Prostate gland (tissue), 2 donors: ENCODE results near the gene KREMEN1. TPM values are rescaled to one million over a fixed set of nuclear protein-coding genes. Genes with fewer than 3 reads are reported as not detected.

Experiments used
- DNase-seq: peaks from one replicate; pipeline ENCODE4 v3.0.0-alpha.2; 2019; ENCODE audit warnings: low spot score
- H3K27ac ChIP-seq, 2 donors: fragments of 200-600 bp; sonication (generic); 2 replicates each; pipeline ENCODE4 v1.5.1; 2017 to 2019
- H3K27me3 ChIP-seq: fragments of 200-600 bp; sonication (generic); replicated peaks from 2 replicates; pipeline ENCODE4 v1.5.1; 2019; ENCODE audit not compliant: insufficient read depth
- H3K36me3 ChIP-seq, 2 donors: fragments of 200-600 bp; sonication (generic); 1 replicate in 1 of 2; 2 replicates in 1 of 2; pipeline versions ENCODE4 v1.5.1 to v1.8.1; 2017 to 2019
- H3K4me1 ChIP-seq: fragments of 200-600 bp; sonication (generic); replicated peaks from 2 replicates; pipeline ENCODE4 v1.5.1; 2019
- H3K4me3 ChIP-seq, 2 donors: fragments of 200-600 bp; sonication (generic); 2 replicates each; pipeline ENCODE4 v1.5.1; 2017 to 2019
- H3K9me3 ChIP-seq: fragments of 200-600 bp; sonication (generic); 2 replicates; pipeline ENCODE4 v1.5.1; 2017
- POLR2A ChIP-seq: fragments of 450-650 bp; IDR thresholded peaks from one replicate; pipeline ENCODE4 v1.6.1; 2016; ENCODE audit warnings: antibody characterized with exemption, mild to moderate bottlenecking
- POLR2AphosphoS5 ChIP-seq: sonication (generic); formaldehyde crosslinking; IDR thresholded peaks from one replicate; pipeline ENCODE4 v1.6.1; 2017; ENCODE audit warnings: antibody characterized with exemption
- WGBS: methylation state at CpG from one replicate; pipeline ENCODE4 v1.1.5; 2018; 5-methylcytosine and 5-hydroxymethylcytosine counted together
- intact Hi-C: fragments of 100-400 bp; cut with DNase I; formaldehyde crosslinking; loops from one replicate; pipeline ENCODE4 v1.14.2; 2022
- total RNA-seq, 2 donors: library from RNA; depleted of rRNA; stranded (reverse); fragments of >200 nt; gene quantifications; one replicate each; pipeline ENCODE4 v1.1.0, GENCODE V29; 2016
- TF ChIP-seq, protein P1 (sequence below), 4 experiments: fragments of 200-600 bp in 2 of 4; fragments of 450-650 bp in 2 of 4; sonication (generic) in 2 of 4; IDR thresholded peaks; 1 replicate in 3 of 4; 2 replicates in 1 of 4; pipeline ENCODE4 v1.5.1; 2016 to 2019; ENCODE audit warnings: antibody characterized with exemption in 4 of 4, mild to moderate bottlenecking in 2 of 4, moderate library complexity in 2 of 4

Gene KREMEN1
- total RNA-seq, 2 donors from 2014 or later, result 19.3 to 49.0 TPM

- 78% methylated on average over 9 of the region's 9 CpGs for WGBS
- H3K27ac ChIP-seq, result peak overlapping the region; percentile 74 to 83
- peaks cover 5% of the 10 kb centered on the region for H3K4me1 ChIP-seq
- H3K9me3 ChIP-seq, result no peaks in the 10 kb centered on the region
- H3K27me3 ChIP-seq, result no peaks in the 10 kb centered on the region
- intact Hi-C loops, result no loop called here
- H3K36me3 ChIP-seq, result no peaks in the 10 kb centered on the region
- TF ChIP-seq, protein P1, sequence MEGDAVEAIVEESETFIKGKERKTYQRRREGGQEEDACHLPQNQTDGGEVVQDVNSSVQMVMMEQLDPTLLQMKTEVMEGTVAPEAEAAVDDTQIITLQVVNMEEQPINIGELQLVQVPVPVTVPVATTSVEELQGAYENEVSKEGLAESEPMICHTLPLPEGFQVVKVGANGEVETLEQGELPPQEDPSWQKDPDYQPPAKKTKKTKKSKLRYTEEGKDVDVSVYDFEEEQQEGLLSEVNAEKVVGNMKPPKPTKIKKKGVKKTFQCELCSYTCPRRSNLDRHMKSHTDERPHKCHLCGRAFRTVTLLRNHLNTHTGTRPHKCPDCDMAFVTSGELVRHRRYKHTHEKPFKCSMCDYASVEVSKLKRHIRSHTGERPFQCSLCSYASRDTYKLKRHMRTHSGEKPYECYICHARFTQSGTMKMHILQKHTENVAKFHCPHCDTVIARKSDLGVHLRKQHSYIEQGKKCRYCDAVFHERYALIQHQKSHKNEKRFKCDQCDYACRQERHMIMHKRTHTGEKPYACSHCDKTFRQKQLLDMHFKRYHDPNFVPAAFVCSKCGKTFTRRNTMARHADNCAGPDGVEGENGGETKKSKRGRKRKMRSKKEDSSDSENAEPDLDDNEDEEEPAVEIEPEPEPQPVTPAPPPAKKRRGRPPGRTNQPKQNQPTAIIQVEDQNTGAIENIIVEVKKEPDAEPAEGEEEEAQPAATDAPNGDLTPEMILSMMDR (IDR thresholded peaks at IDR 0.05), result no peak
- no peak for TF ChIP-seq POLR2A
- no peak for TF ChIP-seq POLR2AphosphoS5
- H3K4me3 ChIP-seq, result no peak overlapping the region
- DNase-seq, result no peak
Measured at GRCh38 chr22:29029202-29030000, 43.4 kb upstream of the KREMEN1 start.

GRCh38 chr22:29030016-29030617, 42.7 kb upstream of the KREMEN1 start:
- H3K4me3 ChIP-seq, result peak overlapping the region; percentile 34 to 35
- DNase-seq, result no peak

DNA sequence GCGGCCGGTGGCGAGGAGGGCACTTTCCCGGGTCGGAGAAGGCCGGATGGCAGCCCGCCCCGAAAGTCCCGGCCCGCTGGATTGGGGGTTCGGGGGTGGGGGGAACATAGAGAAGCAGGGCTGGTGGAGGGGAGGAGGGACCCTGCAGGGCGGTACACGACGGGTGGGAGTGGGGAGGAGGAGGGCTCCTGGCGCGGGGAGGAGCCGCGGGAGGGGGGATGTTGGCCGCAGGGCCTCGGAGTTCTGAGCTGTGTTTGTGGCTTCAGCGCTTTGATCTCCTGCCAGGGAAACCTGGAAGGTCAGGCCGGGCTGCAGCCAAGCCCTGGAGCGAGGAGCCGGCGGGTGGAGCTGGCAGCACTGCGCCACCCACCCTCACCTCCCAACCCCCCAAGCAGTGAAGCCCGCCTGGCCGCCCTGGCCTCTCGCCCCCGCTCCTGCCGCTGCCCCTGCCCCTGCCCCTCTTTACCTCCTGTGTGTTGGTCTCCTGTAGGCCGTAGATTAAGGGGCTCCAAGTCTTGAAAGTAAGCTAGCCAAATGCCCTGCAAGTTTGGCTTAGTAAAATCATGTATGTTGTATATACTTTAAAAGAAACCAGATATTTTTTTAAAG, 42.1 kb upstream of the KREMEN1 start:
- TF ChIP-seq, protein P1 (IDR thresholded peaks at IDR 0.05), result no peak
- peak; percentile 23 for TF ChIP-seq POLR2AphosphoS5
- no peaks in the 10 kb centered on the region for H3K27me3 ChIP-seq
- H3K4me3 ChIP-seq, result peak overlapping the region; percentile 34 to 35
- DNase-seq, result peak; percentile 77
- no peaks in the 10 kb centered on the region for H3K36me3 ChIP-seq
- intact Hi-C loops, result loop anchor here (5.0 to 10.0 kb wide), 3 partner anchors 43 to 426 kb away; partner anchors contain the start of gene ZNRF3
- 4% methylated on average over 32 of the region's 32 CpGs for WGBS
- H3K9me3 ChIP-seq, result no peaks in the 10 kb centered on the region
- H3K4me1 ChIP-seq, result peaks cover 5% of the 10 kb centered on the region
- H3K27ac ChIP-seq, result peak overlapping the region; percentile 74 to 83

More at GRCh38 chr22:29030016-29030617, 42.7 kb upstream of the KREMEN1 start:
- peak overlapping the region; percentile 74 to 83 for H3K27ac ChIP-seq
- TF ChIP-seq, protein P1 (IDR thresholded peaks at IDR 0.05), result peak in 3 of 4 experiments; percentile 14 to 31 (median 14)
- TF ChIP-seq POLR2AphosphoS5 (peak; percentile 28), POLR2A (no peak)
- H3K36me3 ChIP-seq, result no peaks in the 10 kb centered on the region
- no peaks in the 10 kb centered on the region for H3K27me3 ChIP-seq
- H3K9me3 ChIP-seq, result no peaks in the 10 kb centered on the region
- peaks cover 5% of the 10 kb centered on the region for H3K4me1 ChIP-seq
- 10% methylated on average over 20 of the region's 20 CpGs for WGBS
- intact Hi-C loops, result loop anchor here (5.0 to 10.0 kb wide), 3 partner anchors 43 to 425 kb away; partner anchors contain the start of gene ZNRF3

- WGBS, result 41% methylated on average over 18 of the region's 18 CpGs
- Histone ChIP-seq H3K36me3 (no peaks in the 10 kb centered on the region), H3K4me1 (peaks cover 5% of the 10 kb centered on the region), H3K4me3 (peak overlapping the region; percentile 34 to 35), H3K27ac (peak overlapping the region; percentile 74 to 83), H3K9me3 (no peaks in the 10 kb centered on the region), H3K27me3 (no peaks in the 10 kb centered on the region)
- TF ChIP-seq POLR2AphosphoS5 (peak; percentile 60), POLR2A (no peak)
- TF ChIP-seq, protein P1 (IDR thresholded peaks at IDR 0.05), result no peak
- peak; percentile 39 for DNase-seq
- intact Hi-C loops, result loop anchor here (1.0 to 10.0 kb wide), 4 partner anchors 44 to 427 kb away; partner anchors contain the start of gene ZNRF3
Measured at GRCh38 chr22:29031227-29032011, 41.4 kb upstream of the KREMEN1 start.
